IMR-90 (cell line): ENCODE results near the gene ARMH1.

Experiments
- POLR2A ChIP-seq: IDR thresholded peaks from 2 replicates; pipeline ENCODE4 v1.6.1; 2012; ENCODE audit warnings: mild to moderate bottlenecking, low read depth, low read length
- RFX5 ChIP-seq: IDR thresholded peaks from 2 replicates; pipeline ENCODE4 v1.8.0; 2012; ENCODE audit warnings: low read depth, mild to moderate bottlenecking, low read length, moderate library complexity
- SMC3 ChIP-seq: fragments of 150-350 bp; IDR thresholded peaks from 2 replicates; pipeline ENCODE4 v1.6.1; 2016; ENCODE audit warnings: low read depth, mild to moderate bottlenecking, antibody characterized with exemption, low read length, moderate library complexity
- TF ChIP-seq, protein P1 (sequence below): conservative IDR thresholded peaks from 2 replicates; pipeline ENCODE4 v1.5.1; 2012; ENCODE audit warnings: mild to moderate bottlenecking, low read depth, low read length, improper control_type of control experiment
- TF ChIP-seq, protein P2 (sequence below): fragments of 150-350 bp; IDR thresholded peaks from 2 replicates; pipeline ENCODE4 v1.6.1; 2017; ENCODE audit warnings: mild to moderate bottlenecking, antibody characterized with exemption, low read length, low read depth

DNA sequence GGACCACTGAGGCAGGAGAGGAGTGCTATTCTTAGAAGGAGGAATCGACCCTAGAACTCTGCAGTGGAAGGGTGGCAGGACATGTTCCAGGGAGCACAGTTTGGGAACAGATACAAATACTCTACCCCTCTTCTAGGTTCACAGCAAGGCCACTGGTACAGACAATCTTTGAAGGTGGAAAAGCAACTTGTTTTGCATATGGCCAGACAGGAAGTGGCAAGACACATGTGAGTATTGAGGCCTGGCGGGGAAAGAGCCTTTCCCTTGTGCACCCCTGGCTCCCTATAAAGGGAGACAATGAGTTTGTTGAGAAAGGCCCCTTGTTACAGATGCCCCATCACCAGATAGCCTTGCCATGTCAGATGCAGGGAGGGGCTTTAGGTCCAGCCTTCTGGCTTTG is 82.9 kb downstream of the ARMH1 start:
- TF ChIP-seq, protein P1, sequence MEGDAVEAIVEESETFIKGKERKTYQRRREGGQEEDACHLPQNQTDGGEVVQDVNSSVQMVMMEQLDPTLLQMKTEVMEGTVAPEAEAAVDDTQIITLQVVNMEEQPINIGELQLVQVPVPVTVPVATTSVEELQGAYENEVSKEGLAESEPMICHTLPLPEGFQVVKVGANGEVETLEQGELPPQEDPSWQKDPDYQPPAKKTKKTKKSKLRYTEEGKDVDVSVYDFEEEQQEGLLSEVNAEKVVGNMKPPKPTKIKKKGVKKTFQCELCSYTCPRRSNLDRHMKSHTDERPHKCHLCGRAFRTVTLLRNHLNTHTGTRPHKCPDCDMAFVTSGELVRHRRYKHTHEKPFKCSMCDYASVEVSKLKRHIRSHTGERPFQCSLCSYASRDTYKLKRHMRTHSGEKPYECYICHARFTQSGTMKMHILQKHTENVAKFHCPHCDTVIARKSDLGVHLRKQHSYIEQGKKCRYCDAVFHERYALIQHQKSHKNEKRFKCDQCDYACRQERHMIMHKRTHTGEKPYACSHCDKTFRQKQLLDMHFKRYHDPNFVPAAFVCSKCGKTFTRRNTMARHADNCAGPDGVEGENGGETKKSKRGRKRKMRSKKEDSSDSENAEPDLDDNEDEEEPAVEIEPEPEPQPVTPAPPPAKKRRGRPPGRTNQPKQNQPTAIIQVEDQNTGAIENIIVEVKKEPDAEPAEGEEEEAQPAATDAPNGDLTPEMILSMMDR = no peak
- TF ChIP-seq SMC3 (no peak), RFX5 (no peak), POLR2A (no peak)
- TF ChIP-seq, protein P2, sequence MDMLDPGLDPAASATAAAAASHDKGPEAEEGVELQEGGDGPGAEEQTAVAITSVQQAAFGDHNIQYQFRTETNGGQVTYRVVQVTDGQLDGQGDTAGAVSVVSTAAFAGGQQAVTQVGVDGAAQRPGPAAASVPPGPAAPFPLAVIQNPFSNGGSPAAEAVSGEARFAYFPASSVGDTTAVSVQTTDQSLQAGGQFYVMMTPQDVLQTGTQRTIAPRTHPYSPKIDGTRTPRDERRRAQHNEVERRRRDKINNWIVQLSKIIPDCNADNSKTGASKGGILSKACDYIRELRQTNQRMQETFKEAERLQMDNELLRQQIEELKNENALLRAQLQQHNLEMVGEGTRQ = no peak
